Tibial artery (tissue), 4 donors: ENCODE data around the gene GABRD.

Source experiments
- DNase-seq, 2 donors: peaks; one replicate each; pipeline ENCODE4 v3.0.0-alpha.2; 2019
- H3K27ac ChIP-seq, 2 donors: fragments of 200-600 bp; sonication (generic) in 1 of 2; 1 replicate in 1 of 2; 2 replicates in 1 of 2; pipeline ENCODE4 v1.5.1; 2018 to 2019; ENCODE audit warnings: mild to moderate bottlenecking in 1 of 2
- H3K27me3 ChIP-seq, 2 donors: fragments of 200-600 bp; sonication (generic) in 1 of 2; one replicate each; pipeline versions ENCODE4 v1.5.1 to v1.6.0; 2016 to 2019
- H3K36me3 ChIP-seq, 3 donors: fragments of 200-600 bp; sonication (generic) in 2 of 3; one replicate each; pipeline ENCODE4 v1.5.1; 2016 to 2019; ENCODE audit warnings: mild to moderate bottlenecking in 2 of 3
- H3K4me1 ChIP-seq, 4 donors: fragments of 200-600 bp; sonication (generic) in 2 of 4; 1 replicate in 3 of 4; 2 replicates in 1 of 4; pipeline ENCODE4 v1.5.1; 2016 to 2019
- H3K4me3 ChIP-seq, 2 donors: fragments of 200-600 bp; sonication (generic) in 1 of 2; 1 replicate in 1 of 2; 2 replicates in 1 of 2; pipeline ENCODE4 v1.5.1; 2018 to 2019; ENCODE audit warnings: mild to moderate bottlenecking in 2 of 2
- H3K9me3 ChIP-seq, 3 donors: fragments of 200-600 bp; sonication (generic) in 1 of 3; one replicate each; pipeline ENCODE4 v1.5.1; 2016 to 2019
- intact Hi-C: fragments of 100-400 bp; cut with DNase I; formaldehyde crosslinking; loops from one replicate; pipeline ENCODE4 v1.15.0; 2023; ENCODE audit warnings: low total_unique reads
- TF ChIP-seq, protein P1 (sequence below), 2 experiments: fragments of 200-600 bp in 1 of 2; fragments of 450-650 bp in 1 of 2; IDR thresholded peaks; one replicate each; pipeline ENCODE4 v1.5.1; 2017 to 2019; ENCODE audit warnings: antibody characterized with exemption in 2 of 2, mild to moderate bottlenecking in 1 of 2, moderate library complexity in 1 of 2

Gene GABRD

DNA sequence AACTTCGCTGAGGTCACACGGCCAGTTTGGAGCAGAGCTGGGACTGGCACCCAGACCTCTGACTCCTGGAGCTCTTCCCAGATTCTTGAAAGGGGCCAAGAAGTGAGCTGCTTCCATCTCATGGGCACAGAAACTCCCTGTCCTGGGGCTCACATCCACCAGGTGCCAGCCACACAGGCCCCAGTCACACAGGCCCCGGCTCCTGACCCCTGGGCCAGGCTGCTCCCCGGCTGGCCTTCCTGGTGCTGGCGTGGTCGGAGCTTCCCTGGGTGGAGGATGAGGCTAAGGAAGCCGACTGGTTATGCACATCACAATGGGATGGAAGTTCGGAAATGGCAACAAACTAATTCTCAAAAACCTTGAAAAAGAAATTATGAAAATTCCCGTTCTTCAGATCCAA, 3.0 kb upstream of the GABRD start:
- H3K4me3 ChIP-seq, result no peak overlapping the region
- H3K4me1 ChIP-seq, result peaks cover 0 to 14% (median 7%) of the 10 kb centered on the region in 4 donors
- intact Hi-C loops, result no loop called here
- H3K36me3 ChIP-seq, result no peaks in the 10 kb centered on the region
- H3K27me3 ChIP-seq, result peaks cover 0 to 66% of the 10 kb centered on the region in 2 donors
- TF ChIP-seq, protein P1, sequence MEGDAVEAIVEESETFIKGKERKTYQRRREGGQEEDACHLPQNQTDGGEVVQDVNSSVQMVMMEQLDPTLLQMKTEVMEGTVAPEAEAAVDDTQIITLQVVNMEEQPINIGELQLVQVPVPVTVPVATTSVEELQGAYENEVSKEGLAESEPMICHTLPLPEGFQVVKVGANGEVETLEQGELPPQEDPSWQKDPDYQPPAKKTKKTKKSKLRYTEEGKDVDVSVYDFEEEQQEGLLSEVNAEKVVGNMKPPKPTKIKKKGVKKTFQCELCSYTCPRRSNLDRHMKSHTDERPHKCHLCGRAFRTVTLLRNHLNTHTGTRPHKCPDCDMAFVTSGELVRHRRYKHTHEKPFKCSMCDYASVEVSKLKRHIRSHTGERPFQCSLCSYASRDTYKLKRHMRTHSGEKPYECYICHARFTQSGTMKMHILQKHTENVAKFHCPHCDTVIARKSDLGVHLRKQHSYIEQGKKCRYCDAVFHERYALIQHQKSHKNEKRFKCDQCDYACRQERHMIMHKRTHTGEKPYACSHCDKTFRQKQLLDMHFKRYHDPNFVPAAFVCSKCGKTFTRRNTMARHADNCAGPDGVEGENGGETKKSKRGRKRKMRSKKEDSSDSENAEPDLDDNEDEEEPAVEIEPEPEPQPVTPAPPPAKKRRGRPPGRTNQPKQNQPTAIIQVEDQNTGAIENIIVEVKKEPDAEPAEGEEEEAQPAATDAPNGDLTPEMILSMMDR (IDR thresholded peaks at IDR 0.05), result no peak
- no peak overlapping the region for H3K27ac ChIP-seq
- H3K9me3 ChIP-seq, result no peaks in the 10 kb centered on the region
- no peak for DNase-seq

DNA sequence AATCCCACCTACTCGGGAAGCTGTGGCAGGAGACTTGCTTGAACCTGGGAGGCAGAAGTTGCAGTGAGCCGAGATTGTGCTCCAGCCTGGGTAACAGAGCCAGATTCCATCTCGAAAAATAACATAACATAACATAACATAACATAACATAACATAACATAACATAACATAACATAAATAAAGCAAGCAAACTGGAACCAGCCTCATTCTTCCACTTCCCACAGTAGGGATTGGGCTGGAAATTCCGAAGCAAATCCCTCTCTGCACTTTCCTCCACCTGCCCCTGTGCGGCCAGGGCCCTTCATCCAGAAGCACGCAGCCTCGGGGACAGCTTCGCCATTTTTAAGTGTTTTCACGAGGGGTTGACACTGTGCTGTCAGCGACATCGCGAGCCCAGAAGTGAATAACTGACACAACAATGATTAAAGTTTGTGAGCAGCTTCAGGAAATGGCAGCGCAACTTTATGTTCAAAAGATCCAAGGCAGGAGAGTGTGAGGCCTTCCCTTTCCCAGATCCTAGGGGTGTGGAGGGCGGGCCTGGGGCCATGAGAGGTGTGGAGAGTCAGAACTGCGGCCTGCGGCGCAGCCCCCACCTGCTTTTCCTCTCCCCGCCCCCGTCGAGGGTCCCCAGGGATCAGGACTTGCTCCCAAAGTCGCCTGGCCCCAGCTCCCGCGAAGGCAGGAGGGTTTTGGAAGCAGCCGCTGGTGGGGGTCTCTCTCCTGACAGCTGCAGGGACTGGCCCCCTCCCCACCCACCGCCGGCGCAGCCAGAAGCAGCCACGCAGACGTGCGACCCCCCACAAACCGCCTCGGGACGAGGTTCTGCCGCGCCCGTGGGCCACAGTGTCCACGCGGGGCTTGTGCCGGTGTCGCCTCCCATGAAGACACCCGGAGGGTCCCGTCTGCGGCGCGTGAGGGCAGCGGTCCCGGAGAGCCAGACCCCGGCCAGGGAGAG, 651 bp upstream of the GABRD start:
- peaks cover 0 to 14% (median 7%) of the 10 kb centered on the region in 4 donors for H3K4me1 ChIP-seq
- no peak overlapping the region for H3K27ac ChIP-seq
- H3K36me3 ChIP-seq, result no peaks in the 10 kb centered on the region
- H3K9me3 ChIP-seq, result no peaks in the 10 kb centered on the region
- H3K4me3 ChIP-seq, result no peak overlapping the region
- TF ChIP-seq, protein P1 (IDR thresholded peaks at IDR 0.05), result no peak
- intact Hi-C loops, result no loop called here
- no peak for DNase-seq
- peaks cover 0 to 81% of the 10 kb centered on the region in 2 donors for H3K27me3 ChIP-seq

DNA sequence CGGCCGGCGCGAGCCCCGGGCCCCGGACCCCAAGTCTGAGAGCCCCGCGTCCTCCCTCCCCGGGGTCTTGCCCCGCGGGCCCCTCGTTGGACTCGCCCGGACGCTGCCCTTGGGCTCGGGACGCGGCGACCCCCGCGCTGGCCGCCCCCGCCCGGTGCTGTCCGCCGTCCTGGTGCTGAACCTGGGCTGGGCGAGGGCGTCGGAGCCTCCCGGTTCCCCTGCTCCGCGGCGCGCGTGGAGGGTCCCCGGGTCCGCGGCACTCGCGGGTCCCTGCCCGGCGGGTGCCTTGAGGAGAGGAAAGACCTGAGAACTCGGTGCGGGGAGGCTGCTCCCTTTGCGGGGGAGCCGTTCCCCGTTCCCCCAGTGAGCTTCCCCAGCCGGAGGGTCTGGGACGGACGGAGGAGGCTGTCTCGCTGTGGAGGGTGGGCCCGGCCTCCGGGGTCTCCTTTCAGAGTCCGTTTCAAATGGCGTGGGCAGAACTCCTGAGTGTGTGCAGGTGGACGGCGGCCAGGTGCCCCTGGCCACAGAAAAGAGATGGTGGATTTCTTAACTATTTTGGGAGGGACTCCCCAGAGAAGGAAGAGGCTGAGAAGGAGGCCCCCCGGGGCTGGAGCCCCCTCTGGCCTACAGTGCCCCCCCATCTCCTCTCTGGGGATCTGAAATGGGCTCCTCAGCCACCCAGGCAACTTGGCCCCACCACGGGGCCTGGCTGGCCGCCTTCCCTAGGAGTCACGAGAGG, 595 bp downstream of the GABRD start:
- Histone ChIP-seq H3K27ac (no peak overlapping the region), H3K36me3 (no peaks in the 10 kb centered on the region), H3K4me1 (peaks cover 0 to 14% (median 7%) of the 10 kb centered on the region in 4 donors), H3K27me3 (peaks cover 0 to 84% of the 10 kb centered on the region in 2 donors), H3K4me3 (peak overlapping the region in 1 of 2 donors; percentile 22), H3K9me3 (no peaks in the 10 kb centered on the region)
- intact Hi-C loops, result no loop called here
- TF ChIP-seq, protein P1 (IDR thresholded peaks at IDR 0.05), result no peak
- DNase-seq, result no peak

DNA sequence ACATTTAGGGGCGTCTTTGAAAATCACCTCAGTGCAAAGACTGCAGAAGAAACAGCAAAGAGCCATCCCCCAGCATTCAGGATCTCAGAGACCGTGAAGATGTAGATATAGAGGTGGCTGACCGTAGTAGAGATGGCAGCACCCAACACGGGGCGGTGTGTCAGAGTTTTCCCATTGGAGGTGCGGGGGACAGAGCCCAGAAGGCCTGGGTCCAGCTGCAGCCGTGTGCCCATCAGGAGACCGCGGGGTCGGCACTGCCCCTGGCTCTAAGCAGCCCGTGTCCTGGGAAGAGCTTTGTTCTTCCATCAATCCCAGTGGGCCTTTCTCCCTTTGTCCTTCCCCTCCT, 1.1 kb downstream of the GABRD start:
- Histone ChIP-seq H3K9me3 (no peaks in the 10 kb centered on the region), H3K27me3 (peaks cover 0 to 87% of the 10 kb centered on the region in 2 donors), H3K4me1 (peaks cover 0 to 14% (median 9%) of the 10 kb centered on the region in 4 donors), H3K27ac (no peak overlapping the region), H3K4me3 (no peak overlapping the region), H3K36me3 (no peaks in the 10 kb centered on the region)
- no peak for DNase-seq
- intact Hi-C loops, result no loop called here
- TF ChIP-seq, protein P1 (IDR thresholded peaks at IDR 0.05), result no peak

DNA sequence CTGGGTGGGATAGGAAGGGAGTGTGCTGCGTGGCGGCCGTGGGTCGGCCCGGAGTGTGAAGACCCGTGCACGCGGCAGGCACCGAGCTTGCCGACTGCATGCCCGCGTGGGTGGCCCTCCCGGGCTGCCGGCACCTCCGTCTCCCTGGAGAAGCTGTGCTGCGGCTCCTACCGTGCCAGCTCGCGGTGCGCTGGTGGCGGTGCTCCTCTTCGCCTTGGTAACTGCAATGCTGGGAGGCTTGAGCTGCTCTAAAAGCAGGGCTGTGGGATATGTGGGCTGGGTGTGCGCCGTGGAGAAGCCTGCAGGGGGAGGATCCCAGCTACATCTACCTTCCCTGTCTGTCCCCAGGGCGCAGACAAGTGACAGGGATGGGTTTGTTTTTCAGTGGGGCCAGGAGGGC, 2.4 kb downstream of the GABRD start:
- no peak overlapping the region for H3K4me3 ChIP-seq
- no peak overlapping the region for H3K27ac ChIP-seq
- peaks cover 0 to 18% (median 10%) of the 10 kb centered on the region in 4 donors for H3K4me1 ChIP-seq
- H3K36me3 ChIP-seq, result no peaks in the 10 kb centered on the region
- intact Hi-C loops, result no loop called here
- H3K27me3 ChIP-seq, result peaks cover 0 to 88% of the 10 kb centered on the region in 2 donors
- TF ChIP-seq, protein P1 (IDR thresholded peaks at IDR 0.05), result no peak
- no peaks in the 10 kb centered on the region for H3K9me3 ChIP-seq
- DNase-seq, result no peak
